GM21526 (cell line): ENCODE measurements around the gene UCN3.
"Not testable (repeated sequence)": the region's sequence is repeated elsewhere in the genome, so short reads cannot be mapped to it uniquely, and the experiment has no call there.

Experiments used
- ATAC-seq: cut with Tn5 transposase; IDR thresholded peaks from one replicate; pipeline ENCODE4 v1.9.1; 2021; ENCODE audit warnings: moderate library complexity; ENCODE audit not compliant: unreplicated experiment, low FRiP score

The UCN3 gene

GRCh38 chr10:5402798-5403197 lies 38.0 kb downstream of the UCN3 start:
- ATAC-seq: no peak

- ATAC-seq: no peak
Measured at GRCh38 chr10:5404208-5405041, 39.7 kb downstream of the UCN3 start, which contains the start of gene TUBAL3. TSS of gene TUBAL3 (minus strand) at chr10:5404828. CDS start at chr10:5404792, 36 bp downstream.

DNA sequence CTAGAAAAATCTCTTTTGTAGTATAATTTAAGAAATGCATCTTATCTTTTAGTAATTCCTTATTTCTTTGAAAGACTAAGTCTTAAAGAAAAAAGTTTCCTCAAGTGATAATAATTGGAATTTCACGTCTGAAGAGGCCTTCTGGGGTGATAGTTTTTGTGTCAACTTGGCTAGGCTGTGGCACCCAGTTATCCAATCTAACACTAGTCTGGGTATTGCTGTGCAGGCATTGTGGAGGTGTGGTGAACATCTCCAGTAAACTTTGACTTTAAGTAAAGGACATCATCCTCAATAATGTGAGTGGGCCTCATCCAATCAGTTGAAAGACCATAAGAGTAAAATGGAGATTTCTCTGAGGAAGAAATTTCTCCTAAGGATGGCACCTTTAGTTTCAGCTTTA lies 42.2 kb downstream of the UCN3 start:
- ATAC-seq: no peak

DNA sequence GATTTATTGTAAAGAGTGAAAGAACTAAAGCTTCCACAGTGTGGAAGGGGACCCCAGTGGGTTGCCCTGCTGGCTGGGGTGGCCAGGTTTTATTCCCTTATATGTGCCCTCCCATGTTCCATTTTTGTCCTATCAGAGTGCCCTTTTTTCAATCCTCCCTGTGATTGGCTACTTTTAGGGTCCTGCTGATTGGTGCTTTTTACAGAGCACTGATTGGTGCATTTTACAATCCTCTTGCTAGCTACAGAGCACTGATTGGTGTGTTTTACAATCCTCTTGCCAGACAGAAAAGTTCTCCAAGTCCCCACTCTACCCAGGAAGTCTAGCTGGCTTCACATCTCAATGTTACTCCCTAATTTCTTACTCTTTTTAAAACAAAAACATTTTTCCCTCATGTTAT lies 46.0 kb downstream of the UCN3 start:
- ATAC-seq: not testable (repeated sequence)

- ATAC-seq: no peak
Measured at GRCh38 chr10:5411941-5412276, 47.1 kb downstream of the UCN3 start.

GRCh38 chr10:5412277-5412941 lies 47.6 kb downstream of the UCN3 start, which contains the start of gene NET1:
TSS of gene NET1 (plus strand) at chr10:5412557. CDS start at chr10:5412693, 136 bp downstream.
- ATAC-seq: peak; percentile 97

DNA sequence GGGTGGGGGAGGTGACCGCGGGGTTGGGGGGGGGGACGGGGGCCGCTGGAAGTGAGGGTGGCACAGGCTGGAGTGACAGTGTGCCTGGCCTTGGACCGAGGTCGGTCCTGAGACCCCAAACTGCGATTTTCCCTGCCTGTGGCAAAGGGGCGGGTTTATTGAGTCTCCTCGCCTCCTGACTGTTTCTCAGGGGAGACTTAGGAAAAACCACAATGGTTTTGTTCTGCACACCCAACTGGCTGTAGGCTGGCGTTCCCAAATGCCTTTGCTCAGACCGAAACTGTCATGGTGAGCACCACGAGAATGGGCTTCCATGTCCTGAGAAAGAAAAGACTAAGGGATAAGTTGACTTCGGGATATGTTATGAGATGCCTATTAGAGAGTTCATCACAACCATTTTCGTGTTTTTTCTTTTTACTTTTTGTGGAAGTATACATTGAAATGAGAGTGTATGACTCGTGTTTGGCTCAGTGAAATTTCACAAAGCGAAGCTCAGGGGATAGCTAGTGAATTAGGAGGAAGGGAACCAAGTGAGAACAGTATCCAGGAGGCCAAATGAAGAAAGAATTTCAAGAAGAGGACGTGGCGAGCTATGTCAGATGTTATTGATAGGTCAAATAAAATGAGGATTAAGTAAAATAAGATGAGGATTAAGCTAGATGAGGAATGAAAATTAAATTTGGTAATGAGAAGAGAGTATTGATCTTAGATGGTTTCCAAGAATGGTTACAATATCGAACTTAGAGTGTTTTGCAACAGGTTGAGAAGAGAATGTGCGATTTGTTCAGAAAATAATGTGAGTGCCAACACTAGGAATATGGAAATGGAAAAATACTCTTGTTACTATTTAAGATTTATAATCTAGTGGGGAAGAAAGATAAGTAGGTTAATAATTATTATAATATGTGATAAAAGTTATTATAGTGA lies 48.5 kb downstream of the UCN3 start:
- ATAC-seq: no peak

DNA sequence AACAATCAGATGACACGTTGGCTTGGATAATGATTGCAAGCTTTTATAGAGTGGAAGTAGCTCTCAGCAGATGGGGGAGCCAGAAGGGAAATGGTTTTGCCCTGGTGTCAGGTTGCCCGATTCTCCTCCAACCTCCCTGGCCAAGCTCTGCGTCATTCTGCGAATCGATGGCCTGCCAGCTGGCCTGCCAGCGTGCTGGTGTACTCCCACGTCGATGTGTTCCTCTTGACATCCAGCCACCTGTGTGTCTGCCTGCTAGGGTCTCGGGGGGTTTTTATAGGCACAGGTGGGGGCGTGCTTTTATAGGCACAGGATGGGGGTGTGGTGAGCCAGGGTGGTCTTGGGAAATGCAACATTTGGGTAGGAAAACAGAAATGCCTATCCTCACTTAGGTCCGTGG lies 52.2 kb downstream of the UCN3 start:
- no peak for ATAC-seq

DNA sequence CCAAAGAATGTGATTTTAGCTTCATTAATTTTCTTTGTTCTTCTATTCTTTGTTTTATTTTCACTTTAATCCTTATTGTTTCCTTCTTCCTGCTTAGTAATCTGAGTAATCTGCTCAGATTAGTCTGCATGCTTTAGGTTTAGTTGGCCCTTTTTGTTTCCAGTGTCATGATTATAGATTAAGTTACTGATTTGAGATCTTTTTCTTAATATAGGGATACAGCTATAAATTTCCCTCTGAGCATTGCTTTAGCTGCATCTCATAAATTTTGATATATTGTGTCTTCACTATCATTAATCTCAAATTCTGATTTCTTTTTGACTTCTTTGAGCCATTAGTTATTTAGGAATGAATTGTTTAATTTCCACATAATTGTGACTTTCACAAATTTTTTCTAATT lies 53.8 kb downstream of the UCN3 start:
- ATAC-seq: no peak

DNA sequence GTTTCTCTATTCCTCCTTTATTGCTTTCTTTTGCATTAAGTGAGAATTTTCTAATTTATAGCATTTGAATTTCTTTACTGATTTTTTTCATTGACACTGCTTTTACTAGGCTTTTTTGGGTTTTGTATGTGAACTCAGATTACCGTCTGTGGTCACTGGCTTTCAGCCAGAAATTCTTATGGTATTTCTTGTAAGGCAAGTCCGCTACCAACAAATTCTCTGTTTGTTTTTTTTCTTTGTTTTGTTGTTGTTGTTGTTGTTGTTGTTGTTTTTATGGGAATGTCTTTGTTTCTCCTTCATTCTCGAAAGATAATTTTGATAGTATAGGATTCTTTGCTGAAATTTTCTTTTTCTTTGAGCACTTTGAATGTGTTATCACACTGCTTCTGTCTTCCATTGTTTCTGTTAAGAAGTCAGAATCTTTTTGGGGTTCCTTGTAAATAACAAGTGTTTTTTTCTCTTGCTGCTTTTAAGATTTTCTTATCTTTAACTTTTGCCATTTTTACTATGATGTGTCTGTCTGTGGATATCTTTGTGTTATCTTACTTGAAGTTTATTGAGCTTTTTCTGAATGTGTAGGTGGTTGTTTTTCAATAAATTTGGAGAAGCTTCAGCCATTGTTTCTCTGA lies 54.8 kb downstream of the UCN3 start:
- ATAC-seq: no peak

DNA sequence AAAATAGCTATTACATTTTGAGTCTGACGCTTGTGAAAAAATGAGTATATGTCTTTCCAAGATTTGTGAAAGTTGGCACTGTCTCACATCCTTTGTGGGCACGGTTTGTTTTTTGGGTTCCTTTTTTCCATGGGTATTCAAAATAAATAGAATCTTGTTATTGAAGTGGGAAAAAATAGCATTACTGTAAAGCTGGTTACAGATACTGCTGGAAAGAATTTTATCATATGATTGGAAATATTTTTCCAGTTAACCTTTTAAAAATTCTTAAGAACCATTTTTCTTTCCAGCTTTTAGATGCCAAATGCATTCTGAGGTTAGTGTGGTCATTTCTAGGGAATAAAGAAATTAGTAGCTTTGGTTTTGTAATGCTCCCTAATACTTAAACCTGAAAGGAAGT lies 59.0 kb downstream of the UCN3 start:
- ATAC-seq: no peak
